ENCODE results near the gene IFT81.

GRCh38 chr12:110117956-110118685 lies 6.0 kb upstream of the IFT81 start:
- TF ChIP-seq, protein P1, sequence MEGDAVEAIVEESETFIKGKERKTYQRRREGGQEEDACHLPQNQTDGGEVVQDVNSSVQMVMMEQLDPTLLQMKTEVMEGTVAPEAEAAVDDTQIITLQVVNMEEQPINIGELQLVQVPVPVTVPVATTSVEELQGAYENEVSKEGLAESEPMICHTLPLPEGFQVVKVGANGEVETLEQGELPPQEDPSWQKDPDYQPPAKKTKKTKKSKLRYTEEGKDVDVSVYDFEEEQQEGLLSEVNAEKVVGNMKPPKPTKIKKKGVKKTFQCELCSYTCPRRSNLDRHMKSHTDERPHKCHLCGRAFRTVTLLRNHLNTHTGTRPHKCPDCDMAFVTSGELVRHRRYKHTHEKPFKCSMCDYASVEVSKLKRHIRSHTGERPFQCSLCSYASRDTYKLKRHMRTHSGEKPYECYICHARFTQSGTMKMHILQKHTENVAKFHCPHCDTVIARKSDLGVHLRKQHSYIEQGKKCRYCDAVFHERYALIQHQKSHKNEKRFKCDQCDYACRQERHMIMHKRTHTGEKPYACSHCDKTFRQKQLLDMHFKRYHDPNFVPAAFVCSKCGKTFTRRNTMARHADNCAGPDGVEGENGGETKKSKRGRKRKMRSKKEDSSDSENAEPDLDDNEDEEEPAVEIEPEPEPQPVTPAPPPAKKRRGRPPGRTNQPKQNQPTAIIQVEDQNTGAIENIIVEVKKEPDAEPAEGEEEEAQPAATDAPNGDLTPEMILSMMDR (IDR thresholded peaks at IDR 0.05): no peak
- TF ChIP-seq POLR2A (IDR thresholded peaks at IDR 0.05): no peak
